ENCODE measurements around the gene IGLON5.

IGLON5 gene

GRCh38 chr19:51274049-51274770 lies 37.2 kb upstream of the IGLON5 start:
- DNase-seq (ENCODE audit: low read depth): no peak
- no peak for TF ChIP-seq MYC (IDR thresholded peaks at IDR 0.05; ENCODE audit: low read depth, low read length)
- TF ChIP-seq MAX (IDR thresholded peaks at IDR 0.05; ENCODE audit: low read depth, low read length): no peak
- no peak for TF ChIP-seq CTCF (IDR thresholded peaks at IDR 0.05; ENCODE audit: low read depth, low read length)
- TF ChIP-seq POLR2A (IDR thresholded peaks at IDR 0.05; ENCODE audit: extremely low read depth, insufficient read length): no peak
- no peak overlapping the region for H3K4me3 ChIP-seq (ENCODE audit: low read depth, low read length)

- no peak for DNase-seq (ENCODE audit: low read depth)
- no peak overlapping the region for H3K4me3 ChIP-seq (ENCODE audit: low read depth, low read length)
- no peak for TF ChIP-seq MAX (IDR thresholded peaks at IDR 0.05; ENCODE audit: low read depth, low read length)
- no peak for TF ChIP-seq CTCF (IDR thresholded peaks at IDR 0.05; ENCODE audit: low read depth, low read length)
- no peak for TF ChIP-seq MYC (IDR thresholded peaks at IDR 0.05; ENCODE audit: low read depth, low read length)
- no peak for TF ChIP-seq POLR2A (IDR thresholded peaks at IDR 0.05; ENCODE audit: extremely low read depth, insufficient read length)
Measured at GRCh38 chr19:51277112-51277511, 34.3 kb upstream of the IGLON5 start.

- DNase-seq (ENCODE audit: low read depth): no peak
- TF ChIP-seq CTCF (IDR thresholded peaks at IDR 0.05; ENCODE audit: low read depth, low read length): no peak
- no peak for TF ChIP-seq POLR2A (IDR thresholded peaks at IDR 0.05; ENCODE audit: extremely low read depth, insufficient read length)
- TF ChIP-seq MAX (IDR thresholded peaks at IDR 0.05; ENCODE audit: low read depth, low read length): no peak
- TF ChIP-seq MYC (IDR thresholded peaks at IDR 0.05; ENCODE audit: low read depth, low read length): no peak
Measured at GRCh38 chr19:51282335-51282734, 29.1 kb upstream of the IGLON5 start.

GRCh38 chr19:51285682-51286081 lies 25.8 kb upstream of the IGLON5 start:
- no peak for DNase-seq (ENCODE audit: low read depth)
- TF ChIP-seq MAX (IDR thresholded peaks at IDR 0.05; ENCODE audit: low read depth, low read length): no peak
- no peak for TF ChIP-seq CTCF (IDR thresholded peaks at IDR 0.05; ENCODE audit: low read depth, low read length)
- no peak for TF ChIP-seq MYC (IDR thresholded peaks at IDR 0.05; ENCODE audit: low read depth, low read length)
- no peak for TF ChIP-seq POLR2A (IDR thresholded peaks at IDR 0.05; ENCODE audit: extremely low read depth, insufficient read length)
- no peak overlapping the region for H3K4me3 ChIP-seq (ENCODE audit: low read depth, low read length)

More at GRCh38 chr19:51282335-51282734, 29.1 kb upstream of the IGLON5 start:
- H3K4me3 ChIP-seq (ENCODE audit: low read depth, low read length): no peak overlapping the region

GRCh38 chr19:51289635-51290034 lies 21.8 kb upstream of the IGLON5 start:
- no peak for DNase-seq (ENCODE audit: low read depth)
- H3K4me3 ChIP-seq (ENCODE audit: low read depth, low read length): no peak overlapping the region
- no peak for TF ChIP-seq CTCF (IDR thresholded peaks at IDR 0.05; ENCODE audit: low read depth, low read length)
- no peak for TF ChIP-seq MYC (IDR thresholded peaks at IDR 0.05; ENCODE audit: low read depth, low read length)
- no peak for TF ChIP-seq MAX (IDR thresholded peaks at IDR 0.05; ENCODE audit: low read depth, low read length)
- TF ChIP-seq POLR2A (IDR thresholded peaks at IDR 0.05; ENCODE audit: extremely low read depth, insufficient read length): no peak

All from NB4 (cell line).